ENCODE data around the gene POR.

- TF ChIP-seq CTCF (CRISPR knock-in tag; IDR thresholded peaks at IDR 0.05) = no peak
- no peak for TF ChIP-seq NFYB (CRISPR knock-in tag; IDR thresholded peaks at IDR 0.05)
- no peak for TF ChIP-seq TBP (CRISPR knock-in tag; IDR thresholded peaks at IDR 0.05)
- TF ChIP-seq ZNF501 (CRISPR knock-in tag; IDR thresholded peaks at IDR 0.05) = no peak
- no peak for TF ChIP-seq ZNF281 (CRISPR knock-in tag; IDR thresholded peaks at IDR 0.05; ENCODE audit: borderline replicate concordance)
- no peak for TF ChIP-seq SP5 (CRISPR knock-in tag; IDR thresholded peaks at IDR 0.05; ENCODE audit: borderline replicate concordance, low read depth)
- TF ChIP-seq SMAD3 (CRISPR knock-in tag; IDR thresholded peaks at IDR 0.05) = peak; percentile 49; the same call in 1 of the 2 replicates
- TF ChIP-seq SNAPC2 (CRISPR knock-in tag; IDR thresholded peaks at IDR 0.05) = no peak
Measured at GRCh38 chr7:75945297-75946168, 30.6 kb downstream of the POR start.
